Glutamatergic neuron (in vitro differentiated cells): ENCODE results near the gene CXCL14. TPM values are rescaled to one million over a fixed set of nuclear protein-coding genes. Genes with fewer than 3 reads are reported as not detected.

Experiments
- DNase-seq: peaks from one replicate; pipeline ENCODE4 v3.0.0; 2022
- H3K27ac Mint-ChIP-seq: one replicate; pipeline ENCODE4 v1.8.0; 2020; ENCODE audit warnings: mild to moderate bottlenecking, mixed read lengths, inconsistent platforms; ENCODE audit not compliant: unreplicated experiment
- H3K27me3 Mint-ChIP-seq: one replicate; pipeline ENCODE4 v1.8.0; 2020; ENCODE audit warnings: mild to moderate bottlenecking, moderate library complexity, mixed read lengths, inconsistent platforms; ENCODE audit not compliant: unreplicated experiment
- H3K36me3 Mint-ChIP-seq: one replicate; pipeline ENCODE4 v1.8.0; 2020; ENCODE audit warnings: mild to moderate bottlenecking, mixed read lengths, inconsistent platforms; ENCODE audit not compliant: unreplicated experiment
- H3K4me1 Mint-ChIP-seq: one replicate; pipeline ENCODE4 v1.8.0; 2020; ENCODE audit warnings: mild to moderate bottlenecking, low read depth, mixed read lengths, inconsistent platforms; ENCODE audit not compliant: unreplicated experiment
- H3K4me3 Mint-ChIP-seq: one replicate; pipeline ENCODE4 v1.8.0; 2020; ENCODE audit warnings: mild to moderate bottlenecking, mixed read lengths, inconsistent platforms; ENCODE audit not compliant: unreplicated experiment
- H3K9me3 Mint-ChIP-seq: one replicate; pipeline ENCODE4 v1.8.0; 2020; ENCODE audit warnings: mild to moderate bottlenecking, moderate library complexity, mixed read lengths, inconsistent platforms; ENCODE audit not compliant: unreplicated experiment
- total RNA-seq: library from RNA; stranded (reverse); fragmentation: NEBNext Ultra II Directional; extraction: Animal tissue kit (Norgen Biotek cat#: 25700); gene quantifications from one replicate; pipeline ENCODE4 v1.2.1, GENCODE V29; 2021; ENCODE audit not compliant: unreplicated experiment
- TF ChIP-seq, protein P1 (sequence below): fragments of 200-600 bp; sonication (generic); IDR thresholded peaks from one replicate; pipeline ENCODE4 v1.5.0; 2021; ENCODE audit not compliant: partially characterized antibody, unreplicated experiment

The CXCL14 gene
- total RNA-seq, 1 donor from 2014 or later = 0.32 TPM

- H3K27me3 Mint-ChIP-seq = peaks cover 4% of the 10 kb centered on the region
- H3K4me1 Mint-ChIP-seq = no peaks in the 10 kb centered on the region
- H3K27ac Mint-ChIP-seq = no peak overlapping the region
- no peak for DNase-seq
- no peak overlapping the region for H3K4me3 Mint-ChIP-seq
- TF ChIP-seq, protein P1, sequence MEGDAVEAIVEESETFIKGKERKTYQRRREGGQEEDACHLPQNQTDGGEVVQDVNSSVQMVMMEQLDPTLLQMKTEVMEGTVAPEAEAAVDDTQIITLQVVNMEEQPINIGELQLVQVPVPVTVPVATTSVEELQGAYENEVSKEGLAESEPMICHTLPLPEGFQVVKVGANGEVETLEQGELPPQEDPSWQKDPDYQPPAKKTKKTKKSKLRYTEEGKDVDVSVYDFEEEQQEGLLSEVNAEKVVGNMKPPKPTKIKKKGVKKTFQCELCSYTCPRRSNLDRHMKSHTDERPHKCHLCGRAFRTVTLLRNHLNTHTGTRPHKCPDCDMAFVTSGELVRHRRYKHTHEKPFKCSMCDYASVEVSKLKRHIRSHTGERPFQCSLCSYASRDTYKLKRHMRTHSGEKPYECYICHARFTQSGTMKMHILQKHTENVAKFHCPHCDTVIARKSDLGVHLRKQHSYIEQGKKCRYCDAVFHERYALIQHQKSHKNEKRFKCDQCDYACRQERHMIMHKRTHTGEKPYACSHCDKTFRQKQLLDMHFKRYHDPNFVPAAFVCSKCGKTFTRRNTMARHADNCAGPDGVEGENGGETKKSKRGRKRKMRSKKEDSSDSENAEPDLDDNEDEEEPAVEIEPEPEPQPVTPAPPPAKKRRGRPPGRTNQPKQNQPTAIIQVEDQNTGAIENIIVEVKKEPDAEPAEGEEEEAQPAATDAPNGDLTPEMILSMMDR = no peak
- peaks cover 3% of the 10 kb centered on the region for H3K9me3 Mint-ChIP-seq
- peaks cover 5% of the 10 kb centered on the region for H3K36me3 Mint-ChIP-seq
Observed at GRCh38 chr5:135596788-135597187, 18.0 kb upstream of the CXCL14 start.

- Mint-ChIP-seq H3K9me3 (peaks cover 2% of the 10 kb centered on the region), H3K36me3 (peaks cover 5% of the 10 kb centered on the region), H3K27ac (no peak overlapping the region), H3K4me1 (no peaks in the 10 kb centered on the region), H3K27me3 (peaks cover 4% of the 10 kb centered on the region), H3K4me3 (no peak overlapping the region)
- TF ChIP-seq, protein P1 = no peak
- DNase-seq = no peak
Observed at GRCh38 chr5:135596157-135596763, 17.5 kb upstream of the CXCL14 start.

- peaks cover 4% of the 10 kb centered on the region for H3K27me3 Mint-ChIP-seq
Observed at GRCh38 chr5:135594416-135594960, 15.7 kb upstream of the CXCL14 start.

DNA sequence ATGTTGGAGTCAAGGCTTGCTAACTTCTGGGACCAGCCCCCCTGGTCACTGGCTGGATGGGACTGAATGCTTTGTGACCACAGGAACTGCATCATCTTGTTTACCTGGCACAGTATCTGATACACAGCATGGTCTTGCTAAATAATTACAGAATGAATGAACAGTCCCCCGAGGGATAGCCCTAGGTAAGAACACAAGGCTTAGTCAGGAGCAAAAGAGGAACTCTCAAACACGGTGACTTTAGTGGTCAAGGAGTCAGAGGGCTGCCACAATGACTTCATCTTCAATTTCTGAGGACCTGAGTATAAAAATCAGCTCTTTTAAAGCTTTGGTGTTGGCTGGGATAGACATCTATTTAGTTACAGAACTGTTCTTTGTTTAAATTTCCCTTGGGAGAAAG, 15.1 kb upstream of the CXCL14 start:
- DNase-seq = no peak
- Mint-ChIP-seq H3K36me3 (peaks cover 5% of the 10 kb centered on the region), H3K9me3 (no peaks in the 10 kb centered on the region), H3K4me1 (no peaks in the 10 kb centered on the region), H3K4me3 (no peak overlapping the region), H3K27ac (no peak overlapping the region), H3K27me3 (peaks cover 4% of the 10 kb centered on the region)
- TF ChIP-seq, protein P1 = no peak

More at GRCh38 chr5:135594416-135594960, 15.7 kb upstream of the CXCL14 start:
- no peak for DNase-seq
- H3K36me3 Mint-ChIP-seq = peaks cover 5% of the 10 kb centered on the region
- no peak overlapping the region for H3K27ac Mint-ChIP-seq
- H3K4me3 Mint-ChIP-seq = no peak overlapping the region
- TF ChIP-seq, protein P1 = no peak
- H3K4me1 Mint-ChIP-seq = no peaks in the 10 kb centered on the region
- H3K9me3 Mint-ChIP-seq = no peaks in the 10 kb centered on the region

- Mint-ChIP-seq H3K4me1 (no peaks in the 10 kb centered on the region), H3K9me3 (no peaks in the 10 kb centered on the region), H3K27me3 (peaks cover 4% of the 10 kb centered on the region), H3K4me3 (no peak overlapping the region), H3K27ac (no peak overlapping the region), H3K36me3 (peaks cover 5% of the 10 kb centered on the region)
- DNase-seq = no peak
- TF ChIP-seq, protein P1 = no peak
Observed at GRCh38 chr5:135593141-135593540, 14.3 kb upstream of the CXCL14 start.
